Measurements from ENCODE around the gene NRG4.
"Not testable (repeated sequence)": the region's sequence is repeated elsewhere in the genome, so short reads cannot be mapped to it uniquely, and the experiment has no call there.

The NRG4 gene

GRCh38 chr15:76032046-76032445 is 19.8 kb upstream of the NRG4 start:
- H3K4me3 ChIP-seq (ENCODE audit: low read depth, low read length), result no peak overlapping the region
- TF ChIP-seq, protein P1, sequence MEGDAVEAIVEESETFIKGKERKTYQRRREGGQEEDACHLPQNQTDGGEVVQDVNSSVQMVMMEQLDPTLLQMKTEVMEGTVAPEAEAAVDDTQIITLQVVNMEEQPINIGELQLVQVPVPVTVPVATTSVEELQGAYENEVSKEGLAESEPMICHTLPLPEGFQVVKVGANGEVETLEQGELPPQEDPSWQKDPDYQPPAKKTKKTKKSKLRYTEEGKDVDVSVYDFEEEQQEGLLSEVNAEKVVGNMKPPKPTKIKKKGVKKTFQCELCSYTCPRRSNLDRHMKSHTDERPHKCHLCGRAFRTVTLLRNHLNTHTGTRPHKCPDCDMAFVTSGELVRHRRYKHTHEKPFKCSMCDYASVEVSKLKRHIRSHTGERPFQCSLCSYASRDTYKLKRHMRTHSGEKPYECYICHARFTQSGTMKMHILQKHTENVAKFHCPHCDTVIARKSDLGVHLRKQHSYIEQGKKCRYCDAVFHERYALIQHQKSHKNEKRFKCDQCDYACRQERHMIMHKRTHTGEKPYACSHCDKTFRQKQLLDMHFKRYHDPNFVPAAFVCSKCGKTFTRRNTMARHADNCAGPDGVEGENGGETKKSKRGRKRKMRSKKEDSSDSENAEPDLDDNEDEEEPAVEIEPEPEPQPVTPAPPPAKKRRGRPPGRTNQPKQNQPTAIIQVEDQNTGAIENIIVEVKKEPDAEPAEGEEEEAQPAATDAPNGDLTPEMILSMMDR (IDR thresholded peaks at IDR 0.05; ENCODE audit: low read depth, low read length), result no peak
- DNase-seq (ENCODE audit: low read depth, low spot score), result no peak
- in situ Hi-C loops (cut with HindIII; ENCODE audit: low sequenced_read_pairs), result no loop called here

DNA sequence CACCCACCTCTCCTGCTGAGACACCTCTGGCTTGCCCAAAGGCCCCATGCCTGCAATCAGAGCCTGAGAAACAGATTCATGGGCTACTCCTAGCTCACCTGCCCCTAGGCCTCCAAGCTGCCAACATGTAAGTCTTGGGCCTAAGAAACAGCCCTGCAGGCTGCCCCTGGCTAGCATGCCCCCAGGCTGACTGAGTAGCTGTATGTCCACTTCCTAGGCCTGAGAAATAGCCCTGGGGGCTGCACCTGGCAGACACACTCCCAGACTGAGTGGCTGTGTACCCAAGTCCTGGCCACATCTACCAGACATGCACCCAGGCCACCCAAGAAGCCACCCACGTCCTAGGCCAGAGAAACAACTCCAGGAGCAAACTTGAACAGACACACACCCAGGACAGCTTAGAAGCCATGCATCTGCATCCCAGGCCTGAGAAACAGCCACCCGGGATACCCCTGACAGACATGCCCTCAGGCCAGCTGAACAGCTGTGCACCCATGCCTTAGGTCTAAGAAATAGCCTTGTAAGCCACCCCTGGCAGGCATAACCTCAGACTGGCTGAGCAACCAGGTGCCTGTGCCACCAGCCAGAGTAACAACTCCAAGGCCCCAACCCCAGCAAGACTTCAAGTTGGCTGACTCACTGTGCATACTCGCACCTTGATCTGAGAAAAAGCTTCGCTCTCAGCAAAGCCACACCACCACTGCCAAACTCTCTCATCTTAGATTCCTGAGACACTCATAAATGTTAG is 12.0 kb upstream of the NRG4 start:
- DNase-seq (ENCODE audit: low read depth, low spot score), result no peak
- TF ChIP-seq, protein P1 (IDR thresholded peaks at IDR 0.05; ENCODE audit: low read depth, low read length), result no peak
- in situ Hi-C loops (cut with HindIII; ENCODE audit: low sequenced_read_pairs), result no loop called here

GRCh38 chr15:76013470-76013869 is 1.2 kb upstream of the NRG4 start:
- in situ Hi-C loops (cut with HindIII; ENCODE audit: low sequenced_read_pairs); H3K4me3 ChIP-seq (ENCODE audit: low read depth, low read length); DNase-seq (ENCODE audit: low read depth, low spot score): not testable (repeated sequence)

More for the DNA sequence above, 12.0 kb upstream of the NRG4 start:
- no peak overlapping the region for H3K4me3 ChIP-seq (ENCODE audit: low read depth, low read length)

- TF ChIP-seq, protein P1 (IDR thresholded peaks at IDR 0.05; ENCODE audit: low read depth, low read length), result no peak
- H3K4me3 ChIP-seq (ENCODE audit: low read depth, low read length), result no peak overlapping the region
- in situ Hi-C loops (cut with HindIII; ENCODE audit: low sequenced_read_pairs), result no loop called here
- no peak for DNase-seq (ENCODE audit: low read depth, low spot score)
These were observed 1.6 kb downstream of the NRG4 start for GRCh38 chr15:76010613-76011012.

DNA sequence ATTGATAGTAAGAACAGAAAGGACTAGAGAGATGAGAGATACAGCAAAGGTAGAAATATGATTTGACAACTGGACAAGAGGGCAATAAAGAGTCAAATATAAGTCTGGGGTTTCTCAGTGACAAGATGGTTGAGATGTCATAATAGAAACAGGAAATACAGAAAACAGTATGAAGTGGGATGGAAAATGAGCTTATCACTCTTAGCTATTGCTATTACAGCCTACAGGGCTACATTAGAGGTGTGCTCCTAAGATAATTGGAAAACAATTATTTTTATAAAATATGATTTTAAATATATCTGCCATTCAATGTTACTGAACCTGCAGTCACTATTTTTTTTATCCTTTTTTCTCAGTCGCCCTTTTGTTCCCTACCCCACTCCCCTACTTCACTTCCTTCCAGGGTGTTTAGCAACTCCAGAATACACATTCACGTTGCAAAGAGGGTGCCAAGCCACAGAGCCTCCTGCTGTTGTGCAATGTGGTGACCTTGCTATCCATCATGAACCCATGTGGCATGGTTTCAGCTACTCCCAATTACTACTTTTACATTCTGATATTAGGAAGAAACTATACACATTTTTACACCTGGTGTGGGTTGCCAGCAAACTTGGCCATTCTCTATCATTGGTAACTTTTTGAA is 6.0 kb downstream of the NRG4 start:
- DNase-seq (ENCODE audit: low read depth, low spot score), result no peak
- in situ Hi-C loops (cut with HindIII; ENCODE audit: low sequenced_read_pairs), result no loop called here
- H3K4me3 ChIP-seq (ENCODE audit: low read depth, low read length), result no peak overlapping the region
- TF ChIP-seq, protein P1 (IDR thresholded peaks at IDR 0.05; ENCODE audit: low read depth, low read length), result no peak

DNA sequence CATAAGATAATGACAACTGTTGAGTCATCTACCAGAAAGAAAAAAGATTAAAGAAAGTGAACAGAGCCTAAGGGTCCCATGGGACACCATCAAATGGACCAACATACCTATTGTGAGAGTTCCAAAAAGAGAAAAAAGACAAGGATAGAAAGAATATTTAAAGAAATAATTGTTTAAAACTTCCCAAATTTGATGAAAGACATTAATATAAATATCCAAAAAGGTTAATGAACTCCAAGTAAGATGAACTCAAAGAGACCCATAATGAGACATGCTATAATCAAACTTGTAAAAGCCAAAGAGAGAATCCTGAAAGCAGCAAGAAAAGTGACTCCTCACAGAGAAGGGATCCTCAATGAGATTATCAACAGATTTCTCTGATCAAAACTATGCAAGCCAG is 8.9 kb downstream of the NRG4 start:
- H3K4me3 ChIP-seq (ENCODE audit: low read depth, low read length), result no peak overlapping the region
- no peak for DNase-seq (ENCODE audit: low read depth, low spot score)
- TF ChIP-seq, protein P1 (IDR thresholded peaks at IDR 0.05; ENCODE audit: low read depth, low read length), result no peak
- in situ Hi-C loops (cut with HindIII; ENCODE audit: low sequenced_read_pairs), result no loop called here

- TF ChIP-seq, protein P1 (IDR thresholded peaks at IDR 0.05; ENCODE audit: low read depth, low read length), result no peak
- DNase-seq (ENCODE audit: low read depth, low spot score), result no peak
- in situ Hi-C loops (cut with HindIII; ENCODE audit: low sequenced_read_pairs), result no loop called here
- H3K4me3 ChIP-seq (ENCODE audit: low read depth, low read length), result no peak overlapping the region
These were observed 16.6 kb downstream of the NRG4 start for GRCh38 chr15:75995611-75996010.

All from astrocyte of the spinal cord (primary cell).